ENCODE measurements around the gene ATP11B. TPM values are rescaled to one million over a fixed set of nuclear protein-coding genes. Genes with fewer than 3 reads are reported as not detected.

The ATP11B gene
- total and polyA plus RNA-seq, 2 donors (not counting 1 experiment from before 2014, with no cell fraction given): 34.9 to 77.8 TPM

GRCh38 chr3:182810574-182811268 lies 17.4 kb downstream of the ATP11B start:
- Histone ChIP-seq H3K36me3 (ENCODE audit: control insufficient read depth, insufficient read depth, low read length) (no peaks in the 10 kb centered on the region), H3K4me3 (replicated peaks in 1 of 4; ENCODE audit: control extremely low read depth in 1 of 4, insufficient read depth in 1 of 4, low read depth in 3 of 4, low read length in 4 of 4) (no peak overlapping the region), H3K9ac (ENCODE audit: insufficient read depth, low read length) (no peak overlapping the region), H3K4me2 (ENCODE audit: extremely low read depth, insufficient read depth, low read length) (peak overlapping the region; percentile 19), H3K9me3 (ENCODE audit: control insufficient read depth, insufficient read depth, low read depth, low read length) (no peaks in the 10 kb centered on the region), H3K27me3 (ENCODE audit: control insufficient read depth, insufficient read depth, low read length) (no peaks in the 10 kb centered on the region), H3K79me2 (ENCODE audit: control insufficient read depth, insufficient read depth, low read length) (peaks cover 43% of the 10 kb centered on the region), H4K20me1 (ENCODE audit: control insufficient read depth, extremely low read depth, insufficient read depth, low read length) (no peaks in the 10 kb centered on the region), H3K27ac (ENCODE audit: insufficient read depth, low read length) (no peak overlapping the region), H2AFZ (ENCODE audit: low read length) (no peak overlapping the region), H3K4me1 (ENCODE audit: control insufficient read depth, extremely low read depth, insufficient read depth, low read length) (peaks cover 5% of the 10 kb centered on the region)
- TF ChIP-seq EZH2 (IDR thresholded peaks at IDR 0.05; ENCODE audit: low read length, missing control alignments) (no peak), CTCF (conservative IDR thresholded peaks at IDR 0.05 in 1 of 2, IDR thresholded peaks at IDR 0.05 in 1 of 2; ENCODE audit: low read depth in 1 of 2, low read length in 2 of 2) (no peak)
- DNase-seq (ENCODE audit: low read depth in 2 of 2): peak in 1 of 2 donors; percentile 63

- H3K9ac ChIP-seq (ENCODE audit: insufficient read depth, low read length): no peak overlapping the region
- no peaks in the 10 kb centered on the region for H3K9me3 ChIP-seq (ENCODE audit: control insufficient read depth, insufficient read depth, low read depth, low read length)
- no peak overlapping the region for H3K4me3 ChIP-seq (replicated peaks in 1 of 4; ENCODE audit: control extremely low read depth in 1 of 4, insufficient read depth in 1 of 4, low read depth in 3 of 4, low read length in 4 of 4)
- peaks cover 40% of the 10 kb centered on the region for H3K79me2 ChIP-seq (ENCODE audit: control insufficient read depth, insufficient read depth, low read length)
- DNase-seq (ENCODE audit: low read depth in 2 of 2): no peak
- H3K4me2 ChIP-seq (ENCODE audit: extremely low read depth, insufficient read depth, low read length): no peak overlapping the region
- no peak overlapping the region for H3K27ac ChIP-seq (ENCODE audit: insufficient read depth, low read length)
- H2AFZ ChIP-seq (ENCODE audit: low read length): no peak overlapping the region
- H3K27me3 ChIP-seq (ENCODE audit: control insufficient read depth, insufficient read depth, low read length): no peaks in the 10 kb centered on the region
- H3K36me3 ChIP-seq (ENCODE audit: control insufficient read depth, insufficient read depth, low read length): no peaks in the 10 kb centered on the region
- peaks cover 5% of the 10 kb centered on the region for H3K4me1 ChIP-seq (ENCODE audit: control insufficient read depth, extremely low read depth, insufficient read depth, low read length)
- TF ChIP-seq CTCF (conservative IDR thresholded peaks at IDR 0.05 in 1 of 2, IDR thresholded peaks at IDR 0.05 in 1 of 2; ENCODE audit: low read depth in 1 of 2, low read length in 2 of 2): no peak
- TF ChIP-seq EZH2 (IDR thresholded peaks at IDR 0.05; ENCODE audit: low read length, missing control alignments): no peak
- no peaks in the 10 kb centered on the region for H4K20me1 ChIP-seq (ENCODE audit: control insufficient read depth, extremely low read depth, insufficient read depth, low read length)
These were observed 17.9 kb downstream of the ATP11B start for GRCh38 chr3:182811269-182811596.

GRCh38 chr3:182812123-182812522 lies 18.8 kb downstream of the ATP11B start:
- H4K20me1 ChIP-seq (ENCODE audit: control insufficient read depth, extremely low read depth, insufficient read depth, low read length): peaks cover 2% of the 10 kb centered on the region
- no peak overlapping the region for H3K4me3 ChIP-seq (replicated peaks in 1 of 4; ENCODE audit: control extremely low read depth in 1 of 4, insufficient read depth in 1 of 4, low read depth in 3 of 4, low read length in 4 of 4)
- TF ChIP-seq EZH2 (IDR thresholded peaks at IDR 0.05; ENCODE audit: low read length, missing control alignments): no peak
- no peak overlapping the region for H2AFZ ChIP-seq (ENCODE audit: low read length)
- peaks cover 35% of the 10 kb centered on the region for H3K79me2 ChIP-seq (ENCODE audit: control insufficient read depth, insufficient read depth, low read length)
- no peak overlapping the region for H3K9ac ChIP-seq (ENCODE audit: insufficient read depth, low read length)
- no peak overlapping the region for H3K27ac ChIP-seq (ENCODE audit: insufficient read depth, low read length)
- H3K36me3 ChIP-seq (ENCODE audit: control insufficient read depth, insufficient read depth, low read length): no peaks in the 10 kb centered on the region
- no peaks in the 10 kb centered on the region for H3K27me3 ChIP-seq (ENCODE audit: control insufficient read depth, insufficient read depth, low read length)
- H3K4me2 ChIP-seq (ENCODE audit: extremely low read depth, insufficient read depth, low read length): no peak overlapping the region
- H3K9me3 ChIP-seq (ENCODE audit: control insufficient read depth, insufficient read depth, low read depth, low read length): no peaks in the 10 kb centered on the region
- peak in 1 of 2 donors; percentile 12 for DNase-seq (ENCODE audit: low read depth in 2 of 2)
- H3K4me1 ChIP-seq (ENCODE audit: control insufficient read depth, extremely low read depth, insufficient read depth, low read length): peaks cover 5% of the 10 kb centered on the region
